Measurements from ENCODE around the gene UVRAG.
A peak's percentile ranks its signal among the peaks of the same experiment; 100 is the strongest.
"Not testable (repeated sequence)": the region's sequence is repeated elsewhere in the genome, so short reads cannot be mapped to it uniquely, and the experiment has no call there.

UVRAG gene

GRCh38 chr11:76047231-76047630, 232.2 kb downstream of the UVRAG start:
- H3K4me3 ChIP-seq (ENCODE audit: control insufficient read depth, low read depth, low read length): no peak overlapping the region
- no peak for DNase-seq (ENCODE audit: low read depth)
- TF ChIP-seq CTCF (IDR thresholded peaks at IDR 0.05; ENCODE audit: control insufficient read depth, insufficient read depth, low read depth, low read length, missing control alignments): no peak

- no peak overlapping the region for H3K4me3 ChIP-seq (ENCODE audit: control insufficient read depth, low read depth, low read length)
- no peak for TF ChIP-seq CTCF (IDR thresholded peaks at IDR 0.05; ENCODE audit: control insufficient read depth, insufficient read depth, low read depth, low read length, missing control alignments)
- peak; percentile 11 for DNase-seq (ENCODE audit: low read depth)
These were observed 232.8 kb downstream of the UVRAG start for GRCh38 chr11:76047766-76048165.

GRCh38 chr11:76048763-76049162, 233.8 kb downstream of the UVRAG start:
- no peak overlapping the region for H3K4me3 ChIP-seq (ENCODE audit: control insufficient read depth, low read depth, low read length)
- TF ChIP-seq CTCF (IDR thresholded peaks at IDR 0.05; ENCODE audit: control insufficient read depth, insufficient read depth, low read depth, low read length, missing control alignments): no peak
- no peak for DNase-seq (ENCODE audit: low read depth)

- DNase-seq (ENCODE audit: low read depth): no peak
- TF ChIP-seq CTCF (IDR thresholded peaks at IDR 0.05; ENCODE audit: control insufficient read depth, insufficient read depth, low read depth, low read length, missing control alignments): no peak
- H3K4me3 ChIP-seq (ENCODE audit: control insufficient read depth, low read depth, low read length): no peak overlapping the region
These were observed 234.5 kb downstream of the UVRAG start for GRCh38 chr11:76049511-76049910.

GRCh38 chr11:76051937-76052336, 236.9 kb downstream of the UVRAG start:
- no peak overlapping the region for H3K4me3 ChIP-seq (ENCODE audit: control insufficient read depth, low read depth, low read length)
- no peak for TF ChIP-seq CTCF (IDR thresholded peaks at IDR 0.05; ENCODE audit: control insufficient read depth, insufficient read depth, low read depth, low read length, missing control alignments)
- DNase-seq (ENCODE audit: low read depth): no peak

GRCh38 chr11:76054330-76054729, 239.3 kb downstream of the UVRAG start:
- no peak overlapping the region for H3K4me3 ChIP-seq (ENCODE audit: control insufficient read depth, low read depth, low read length)
- no peak for DNase-seq (ENCODE audit: low read depth)
- TF ChIP-seq CTCF (IDR thresholded peaks at IDR 0.05; ENCODE audit: control insufficient read depth, insufficient read depth, low read depth, low read length, missing control alignments): no peak

- TF ChIP-seq CTCF (IDR thresholded peaks at IDR 0.05; ENCODE audit: control insufficient read depth, insufficient read depth, low read depth, low read length, missing control alignments): no peak
- no peak overlapping the region for H3K4me3 ChIP-seq (ENCODE audit: control insufficient read depth, low read depth, low read length)
- no peak for DNase-seq (ENCODE audit: low read depth)
These were observed 241.9 kb downstream of the UVRAG start for GRCh38 chr11:76056876-76057275.

GRCh38 chr11:76060475-76061036, 245.5 kb downstream of the UVRAG start:
- not testable (repeated sequence) for DNase-seq (ENCODE audit: low read depth); H3K4me3 ChIP-seq (ENCODE audit: control insufficient read depth, low read depth, low read length)

Measured in AG09309 (cell line).